ENCODE data around the gene KLC1.

Gene KLC1

GRCh38 chr14:103710771-103711377 is 81.9 kb downstream of the KLC1 start:
- intact Hi-C loops (cut with DNase I): loop anchor here (10.0 kb wide), 1 partner anchor 136 kb away; no protein-coding TSS in a partner anchor
- DNase-seq: no peak

DNA sequence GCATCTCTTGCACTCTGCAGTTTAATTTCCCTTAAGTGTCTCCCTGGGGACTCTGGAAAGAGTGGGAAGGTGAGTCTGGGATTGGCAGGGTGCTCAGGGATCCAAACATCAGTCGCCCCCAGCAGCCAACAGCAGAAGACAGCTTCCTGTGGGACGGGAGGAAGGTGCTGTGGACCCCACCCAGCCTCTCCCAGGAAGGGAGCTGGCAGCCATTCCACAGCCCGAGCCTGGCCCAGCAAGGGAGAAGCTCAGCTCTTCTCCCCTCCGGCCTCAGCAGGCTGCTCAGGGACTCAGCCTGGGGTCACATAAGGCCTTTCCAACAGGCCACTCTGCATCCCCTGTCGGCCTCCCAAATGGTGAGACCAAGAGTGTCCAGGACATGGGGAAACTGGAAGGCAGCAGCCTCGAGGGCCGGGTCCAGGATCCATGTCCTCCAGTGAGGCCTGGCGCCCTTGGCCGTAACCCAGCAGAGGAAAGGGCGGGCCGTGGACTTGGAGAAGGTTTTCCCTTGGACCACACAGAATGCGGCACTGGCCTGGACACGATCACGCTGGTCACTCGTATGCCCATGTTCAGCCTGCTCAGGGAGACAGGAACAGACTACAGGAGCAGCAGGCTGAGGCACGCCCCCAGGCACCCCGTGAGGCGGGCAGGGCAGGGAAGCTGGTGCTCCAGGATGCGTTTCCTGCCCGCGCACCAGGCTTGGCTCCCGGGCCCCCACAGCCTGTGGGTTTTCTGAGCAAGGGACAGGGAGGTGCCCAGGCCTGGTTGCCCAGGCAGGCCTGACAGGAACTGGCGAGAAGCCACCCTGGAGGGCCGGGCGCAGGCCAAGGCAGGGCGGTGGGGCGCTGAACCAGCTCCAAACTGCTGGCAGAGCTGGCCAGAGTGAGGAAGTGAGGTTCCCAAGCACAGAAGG is 82.8 kb downstream of the KLC1 start:
- intact Hi-C loops (cut with DNase I): loop anchor here (10.0 kb wide), 1 partner anchor 137 kb away; no protein-coding TSS in a partner anchor
- DNase-seq: peak in 27 of 42 donors; percentile 25 to 77 (median 61)

DNA sequence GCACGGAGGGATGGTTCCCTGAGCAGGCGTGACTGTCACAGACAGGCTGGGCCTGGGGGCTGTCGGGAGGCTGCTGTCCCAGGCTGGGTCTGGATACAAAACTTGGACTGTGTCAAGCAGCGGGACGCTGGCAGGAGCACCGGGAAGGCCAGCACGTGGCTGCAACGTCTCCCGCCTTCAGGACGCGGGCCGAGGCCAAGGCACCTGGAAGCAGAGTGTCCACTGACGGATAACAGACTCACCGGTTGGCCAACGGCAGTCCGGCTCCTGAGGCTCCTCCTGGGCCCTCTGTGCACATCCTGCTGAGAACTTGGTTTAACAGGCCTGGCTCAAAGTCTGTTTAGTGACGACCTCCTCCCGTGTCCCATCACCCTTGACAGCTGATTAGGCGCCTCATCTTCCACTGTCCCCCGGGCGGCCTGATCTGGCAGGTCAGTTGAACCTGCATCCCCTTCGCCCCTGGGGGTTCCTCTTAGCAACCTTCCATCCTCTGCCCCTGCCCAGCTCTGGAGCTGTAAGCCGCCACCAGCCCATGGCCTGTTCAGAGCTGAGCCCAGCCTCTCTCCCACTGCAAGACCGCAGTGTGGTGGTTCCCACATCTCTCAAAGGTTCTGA is 83.7 kb downstream of the KLC1 start:
- no peak for DNase-seq
- intact Hi-C loops (cut with DNase I): loop anchor here (10.0 kb wide), 1 partner anchor 138 kb away; no protein-coding TSS in a partner anchor

DNA sequence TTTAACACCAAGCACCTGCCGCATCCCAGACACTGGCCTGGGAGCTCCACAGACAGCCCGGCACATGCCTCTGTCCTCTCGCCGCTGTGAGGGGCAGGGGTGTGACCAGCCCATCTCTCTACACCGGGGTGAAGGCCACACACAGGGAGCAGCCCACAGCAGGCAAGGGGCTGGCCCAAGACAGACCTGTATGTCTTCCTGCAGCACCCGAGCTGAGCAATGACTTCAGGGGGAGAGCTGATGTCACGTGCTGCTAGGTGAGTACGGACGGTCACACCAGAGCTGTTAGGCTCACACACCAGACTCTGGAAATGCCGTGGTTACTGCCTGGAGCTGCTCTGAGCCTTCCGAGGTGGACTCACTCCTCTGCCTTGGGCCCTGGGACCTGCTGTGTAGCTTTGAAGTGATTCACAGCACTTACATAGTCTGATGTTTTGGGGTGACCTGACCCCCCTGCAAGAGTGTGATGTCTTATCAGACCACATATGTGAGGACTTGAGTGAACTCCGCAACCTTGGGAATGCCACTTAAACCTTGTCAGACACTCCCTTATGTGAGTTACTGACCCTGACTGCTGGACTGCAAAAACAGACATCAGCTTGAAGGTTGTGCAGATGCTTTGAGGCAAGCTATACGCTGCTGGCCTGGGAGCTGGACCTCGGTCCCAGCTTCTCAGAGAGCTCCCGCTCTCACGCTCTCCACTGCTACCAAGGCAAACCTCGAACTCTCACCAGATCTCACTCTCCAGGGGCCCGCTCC is 84.5 kb downstream of the KLC1 start:
- intact Hi-C loops (cut with DNase I): loop anchor here (10.0 kb wide), 1 partner anchor 139 kb away; no protein-coding TSS in a partner anchor
- DNase-seq: no peak

DNA sequence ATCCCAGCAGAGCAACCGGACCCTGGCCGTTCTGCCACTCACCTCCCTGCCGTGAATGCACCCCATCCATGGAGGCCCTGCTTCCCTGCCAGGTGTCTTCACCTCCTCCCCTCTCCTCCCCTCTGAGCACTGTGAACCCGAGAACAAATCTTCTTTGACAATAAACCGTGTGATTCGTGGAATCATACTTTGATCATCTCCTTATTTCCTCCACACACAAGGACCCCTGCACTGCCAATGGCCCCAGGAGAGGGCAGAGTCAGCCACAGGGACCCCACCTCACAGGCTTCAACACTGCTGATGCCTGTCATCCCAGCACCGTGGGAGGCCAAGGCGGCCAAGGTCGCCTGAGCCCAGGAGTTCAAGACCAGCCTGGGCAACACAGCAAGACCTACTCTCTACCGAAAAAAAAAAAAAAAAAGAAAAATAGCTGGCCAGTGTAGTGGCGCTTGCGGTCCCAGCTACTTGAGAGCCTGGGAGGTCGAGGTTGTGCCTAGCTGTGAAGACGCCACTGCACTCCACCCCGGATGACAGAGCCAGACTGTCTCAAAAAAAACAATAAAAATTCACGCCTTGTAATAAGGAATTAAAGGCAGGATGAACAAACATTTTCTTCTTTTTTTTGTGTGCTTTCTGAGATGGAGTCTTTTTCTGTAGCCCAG is 85.2 kb downstream of the KLC1 start:
- intact Hi-C loops (cut with DNase I): loop anchor here (10.0 kb wide), 1 partner anchor 139 kb away; no protein-coding TSS in a partner anchor
- no peak for DNase-seq

GRCh38 chr14:103715052-103716000 is 86.3 kb downstream of the KLC1 start, which contains the start of the genes XRCC3 and ZFYVE21:
XRCC3 (minus strand) TSS chr14:103715451; CDS start chr14:103711087, 4,364 bp downstream.
ZFYVE21 (plus strand) TSS chr14:103715810; CDS start chr14:103715842, 32 bp downstream.
- intact Hi-C loops (cut with DNase I): loop anchor here (10.0 kb wide), 1 partner anchor 141 kb away; no protein-coding TSS in a partner anchor
- DNase-seq: peak; percentile 97 to 100 (median 99)

DNA sequence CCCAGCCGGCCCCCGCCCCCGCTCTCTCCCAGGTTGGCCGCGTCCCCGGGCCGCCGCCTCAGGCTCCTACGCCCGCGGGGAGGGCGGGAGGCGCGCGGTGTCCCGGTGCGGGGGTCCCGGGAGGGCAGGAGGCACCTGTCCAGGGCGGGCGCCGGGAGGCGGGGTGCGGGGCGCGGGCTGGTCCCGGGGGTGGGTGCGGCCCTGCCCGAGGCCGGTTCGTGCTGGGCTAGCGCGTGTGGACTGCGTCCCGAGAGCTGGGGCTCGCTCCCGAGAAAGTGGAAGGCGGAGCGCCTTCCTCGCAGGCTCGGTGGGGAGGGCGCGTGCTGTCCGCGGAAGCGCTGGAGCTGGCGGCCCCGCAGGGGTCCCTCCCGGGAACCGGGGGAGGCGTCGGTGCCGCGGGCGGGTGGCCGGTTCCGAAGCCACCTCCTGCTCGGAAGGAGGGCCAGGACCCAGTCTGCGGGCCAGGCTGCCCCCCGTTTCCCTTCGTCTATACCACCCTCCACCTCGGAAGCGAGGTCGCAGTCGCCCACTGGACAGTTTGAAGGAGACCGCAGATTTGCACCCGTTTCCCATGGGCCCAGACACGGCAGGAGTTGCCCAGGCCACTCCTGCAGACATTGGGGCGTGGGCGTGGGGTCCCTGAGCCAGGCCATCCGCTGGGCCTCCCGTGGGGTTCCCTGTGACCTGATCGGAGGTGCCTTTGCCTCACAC is 87.2 kb downstream of the KLC1 start:
- DNase-seq: peak in 7 of 42 donors; percentile 21 to 60 (median 45)
- intact Hi-C loops (cut with DNase I): loop anchor here (10.0 kb wide), 1 partner anchor 141 kb away; no protein-coding TSS in a partner anchor

GRCh38 chr14:103716899-103717411 is 87.9 kb downstream of the KLC1 start:
- intact Hi-C loops (cut with DNase I): loop anchor here (10.0 kb wide), 1 partner anchor 142 kb away; no protein-coding TSS in a partner anchor
- DNase-seq: no peak

DNA sequence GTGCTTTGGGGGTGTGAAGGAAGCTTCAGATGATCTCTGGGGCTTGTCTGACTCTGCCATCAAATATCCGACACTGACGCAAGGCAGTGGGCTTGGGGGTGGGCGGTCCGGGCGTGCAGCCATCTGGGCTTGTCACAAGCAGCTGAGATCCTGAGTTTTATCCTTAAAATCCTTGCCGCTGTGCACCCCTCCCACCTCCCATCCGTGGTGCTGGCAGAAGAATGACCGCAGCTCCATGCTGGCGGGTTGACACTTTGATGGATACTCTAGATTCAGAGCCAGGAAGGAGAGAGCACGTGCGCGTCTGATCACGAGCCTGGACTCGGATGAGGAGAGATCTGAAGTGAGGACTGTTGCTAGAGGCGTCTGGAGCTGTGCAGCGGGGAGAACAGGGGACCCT is 89.6 kb downstream of the KLC1 start:
- intact Hi-C loops (cut with DNase I): loop anchor here (10.0 kb wide), 1 partner anchor 144 kb away; no protein-coding TSS in a partner anchor

DNA sequence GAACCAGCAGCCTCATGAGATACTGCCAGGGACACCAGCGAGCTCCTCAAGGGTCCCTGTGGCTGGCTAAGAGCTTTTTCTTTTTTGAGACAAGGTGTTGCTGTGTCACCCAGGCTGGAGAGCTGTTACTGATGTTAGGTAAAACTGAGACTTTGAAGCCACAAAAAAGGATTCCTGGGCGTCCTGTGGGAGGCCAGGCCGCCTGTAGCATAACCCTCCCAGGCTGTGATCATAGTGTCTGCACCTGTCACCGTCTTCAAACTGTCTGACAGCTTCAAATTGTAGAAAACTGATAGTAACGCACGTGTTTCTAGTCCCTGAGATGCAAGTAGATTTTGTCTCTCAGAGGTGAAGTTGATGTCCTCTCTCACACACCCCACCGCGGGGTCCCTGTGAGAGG is 90.7 kb downstream of the KLC1 start:
- no peak for DNase-seq
- intact Hi-C loops (cut with DNase I): loop anchor here (10.0 kb wide), 1 partner anchor 145 kb away; no protein-coding TSS in a partner anchor

More for the DNA sequence above, 89.6 kb downstream of the KLC1 start:
- no peak for DNase-seq

- intact Hi-C loops (cut with DNase I): no loop called here
- DNase-seq: peak; percentile 49 to 93 (median 78)
Measured at GRCh38 chr14:103721334-103722120, 92.5 kb downstream of the KLC1 start.

DNA sequence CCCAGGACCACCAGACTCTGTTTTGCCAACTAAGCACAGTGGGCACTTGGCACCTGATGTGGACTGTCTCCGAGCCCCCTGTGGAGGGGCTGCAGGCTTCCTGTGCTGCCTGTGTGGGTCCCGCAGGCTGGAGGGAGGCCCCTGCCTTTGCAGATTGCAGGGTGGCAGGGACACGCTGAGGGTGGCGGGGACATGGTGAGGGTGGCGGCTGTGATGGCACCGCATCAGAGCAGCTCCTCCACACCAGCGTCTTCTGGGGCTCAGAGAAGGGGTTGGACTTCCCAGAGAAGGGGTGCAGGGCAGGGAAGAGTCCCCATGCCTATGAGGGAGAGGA is 94.7 kb downstream of the KLC1 start:
- intact Hi-C loops (cut with DNase I): no loop called here
- no peak for DNase-seq

DNA sequence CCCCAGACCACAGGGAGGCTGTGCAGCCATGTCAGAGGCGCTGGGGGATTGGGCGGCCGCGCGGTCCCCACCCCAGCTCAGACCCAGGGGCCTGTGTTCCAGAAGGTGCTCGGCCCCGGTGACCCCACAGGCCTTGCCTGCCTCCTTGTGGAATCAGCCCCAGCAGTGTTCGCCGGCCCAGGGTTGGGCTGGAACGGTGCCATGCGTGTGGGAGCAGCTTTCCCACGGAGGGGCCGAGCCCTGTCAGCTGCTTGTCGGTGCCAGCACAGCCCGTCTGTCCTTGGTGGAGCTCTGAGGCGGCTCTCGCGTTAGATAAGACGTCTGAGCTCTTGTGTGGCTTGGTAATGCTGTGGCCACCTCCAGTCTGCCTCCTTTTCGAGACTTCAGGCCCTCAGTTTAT is 95.1 kb downstream of the KLC1 start:
- intact Hi-C loops (cut with DNase I): no loop called here
- peak in 34 of 42 donors; percentile 45 to 81 (median 62) for DNase-seq

DNA sequence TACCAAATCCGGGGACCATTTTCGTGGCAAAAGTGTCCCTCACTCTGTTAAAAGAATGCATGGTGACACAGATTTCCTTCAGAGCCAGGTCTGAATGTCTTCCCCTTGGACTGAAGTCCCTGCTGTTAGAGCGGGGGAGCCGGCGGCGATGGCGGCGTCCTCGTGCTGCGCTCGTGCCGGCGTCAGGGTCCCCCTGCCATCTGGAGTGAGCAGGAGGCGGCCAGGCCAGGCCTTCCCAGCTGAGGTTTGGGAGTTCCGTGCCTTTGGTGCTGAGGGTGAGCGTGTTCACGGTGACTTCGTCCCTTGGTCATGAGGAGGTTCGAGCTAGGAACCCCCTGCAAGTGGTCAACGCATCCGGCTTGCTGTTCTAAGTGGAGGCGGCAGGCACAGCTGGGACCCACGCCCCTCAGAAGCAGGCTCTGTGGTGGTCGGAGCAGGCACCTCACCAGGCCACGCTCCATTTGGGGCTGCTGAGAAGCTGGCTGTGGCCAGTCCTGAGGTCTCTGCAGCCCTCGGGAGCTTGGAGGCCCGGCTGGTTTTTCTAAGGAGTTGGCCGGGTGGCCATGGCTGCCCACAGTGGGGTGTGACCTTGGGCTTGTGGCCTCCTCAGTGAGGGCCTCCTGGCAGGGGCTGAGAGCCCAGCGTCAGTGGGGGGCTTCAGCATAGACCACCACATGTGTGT is 96.1 kb downstream of the KLC1 start:
- no peak for DNase-seq
- intact Hi-C loops (cut with DNase I): no loop called here

All from head of caudate nucleus (tissue), 42 donors.